Loucy (cell line): ENCODE results near the gene SUPT4H1.
A peak's percentile ranks its signal among the peaks of the same experiment; 100 is the strongest.

Experiments used
- H2AFZ ChIP-seq: fragments of 200-600 bp; sonication (generic); 2 replicates; pipeline ENCODE4 v1.6.0; 2016; ENCODE audit warnings: antibody characterized with exemption, mild to moderate bottlenecking, low read length, moderate library complexity
- H3F3A ChIP-seq: fragments of 200-600 bp; 2 replicates; pipeline ENCODE4 v1.6.0; 2016; ENCODE audit warnings: antibody characterized with exemption, low read depth, mild to moderate bottlenecking
- H3K27me3 ChIP-seq: fragments of 200-600 bp; sonication (generic); 2 replicates; pipeline ENCODE4 v1.6.1; 2014; ENCODE audit warnings: low read length, mild to moderate bottlenecking; ENCODE audit not compliant: insufficient read depth, poor library complexity, severe bottlenecking
- H3K36me3 ChIP-seq: fragments of 200-600 bp; sonication (generic); 2 replicates; pipeline ENCODE4 v1.6.1; 2016; ENCODE audit warnings: low read length; ENCODE audit not compliant: insufficient read depth
- H3K4me1 ChIP-seq: fragments of 200-600 bp; sonication (generic); 2 replicates; pipeline ENCODE4 v1.5.1; 2014; ENCODE audit warnings: low read length, mild to moderate bottlenecking; ENCODE audit not compliant: insufficient read depth, poor library complexity, severe bottlenecking
- H3K4me2 ChIP-seq: fragments of 200-600 bp; sonication (generic); 2 replicates; pipeline ENCODE4 v1.6.0; 2014; ENCODE audit warnings: antibody characterized with exemption, low read length, low read depth, mild to moderate bottlenecking; ENCODE audit not compliant: poor library complexity, severe bottlenecking
- H3K4me3 ChIP-seq: fragments of 200-600 bp; sonication (generic); 2 replicates; pipeline ENCODE4 v1.5.1; 2014; ENCODE audit warnings: low read length, mild to moderate bottlenecking, mixed read lengths; ENCODE audit not compliant: poor library complexity, severe bottlenecking
- H3K79me2 ChIP-seq: fragments of 200-600 bp; sonication (generic); 2 replicates; pipeline ENCODE4 v1.6.1; 2014; ENCODE audit warnings: low read length; ENCODE audit not compliant: insufficient read depth
- H3K9ac ChIP-seq: fragments of 200-600 bp; sonication (generic); 2 replicates; pipeline ENCODE4 v1.6.0; 2014; ENCODE audit warnings: mild to moderate bottlenecking, low read depth, low read length, moderate library complexity; ENCODE audit not compliant: poor library complexity, severe bottlenecking
- H3K9me2 ChIP-seq: fragments of 200-600 bp; sonication (generic); replicated peaks from 2 replicates; pipeline ENCODE4 v1.6.1; 2016; ENCODE audit warnings: low read depth, low read length, mixed read lengths
- H3K9me3 ChIP-seq: fragments of 200-600 bp; sonication (generic); 2 replicates; pipeline ENCODE4 v1.6.1; 2014; ENCODE audit warnings: mild to moderate bottlenecking, antibody characterized with exemption, low read length, low read depth; ENCODE audit not compliant: insufficient read depth
- H4K20me1 ChIP-seq: fragments of 200-600 bp; sonication (generic); 2 replicates; pipeline ENCODE4 v1.6.0; 2014; ENCODE audit warnings: antibody characterized with exemption, low read length, mild to moderate bottlenecking; ENCODE audit not compliant: insufficient read depth, poor library complexity, severe bottlenecking
- CTCF ChIP-seq: fragments of 200-600 bp; sonication (generic); conservative IDR thresholded peaks from 2 replicates; pipeline ENCODE4 v1.5.1; 2014; ENCODE audit warnings: mild to moderate bottlenecking, antibody characterized with exemption, low read length
- EZH2phosphoT487 ChIP-seq: fragments of 200-600 bp; IDR thresholded peaks from 2 replicates; pipeline ENCODE4 v1.6.1; 2018; ENCODE audit warnings: antibody characterized with exemption, mild to moderate bottlenecking, moderate library complexity, borderline replicate concordance

Gene SUPT4H1

GRCh38 chr17:58394534-58395223 is 42.7 kb upstream of the SUPT4H1 start:
- no peaks in the 10 kb centered on the region for H3K9me2 ChIP-seq
- no peak overlapping the region for H3K4me2 ChIP-seq
- H3K36me3 ChIP-seq: no peaks in the 10 kb centered on the region
- H3K27me3 ChIP-seq: no peaks in the 10 kb centered on the region
- no peak overlapping the region for H3K9ac ChIP-seq
- peaks cover 95% of the 10 kb centered on the region for H3K79me2 ChIP-seq
- peaks cover 47% of the 10 kb centered on the region for H3K4me1 ChIP-seq
- H3K4me3 ChIP-seq: no peak overlapping the region
- H3K9me3 ChIP-seq: no peaks in the 10 kb centered on the region
- no peaks in the 10 kb centered on the region for H3F3A ChIP-seq
- TF ChIP-seq CTCF (no peak), EZH2phosphoT487 (no peak)
- no peak overlapping the region for H2AFZ ChIP-seq
- H4K20me1 ChIP-seq: peaks cover 3% of the 10 kb centered on the region

- H3K4me1 ChIP-seq: peaks cover 77% of the 10 kb centered on the region
- no peaks in the 10 kb centered on the region for H3K9me2 ChIP-seq
- peaks cover 84% of the 10 kb centered on the region for H3K79me2 ChIP-seq
- peak overlapping the region; percentile 91 for H3K4me2 ChIP-seq
- H4K20me1 ChIP-seq: no peaks in the 10 kb centered on the region
- H2AFZ ChIP-seq: no peak overlapping the region
- TF ChIP-seq CTCF: no peak
- TF ChIP-seq EZH2phosphoT487: no peak
- no peaks in the 10 kb centered on the region for H3K27me3 ChIP-seq
- peak overlapping the region; percentile 76 for H3K9ac ChIP-seq
- H3K9me3 ChIP-seq: no peaks in the 10 kb centered on the region
- H3F3A ChIP-seq: peaks cover 18% of the 10 kb centered on the region
- peak overlapping the region; percentile 52 for H3K4me3 ChIP-seq
- no peaks in the 10 kb centered on the region for H3K36me3 ChIP-seq
Measured at GRCh38 chr17:58391302-58391984, 39.4 kb upstream of the SUPT4H1 start.

GRCh38 chr17:58390884-58391283 is 38.9 kb upstream of the SUPT4H1 start:
- Histone ChIP-seq H3K9ac (peak overlapping the region; percentile 76), H3K4me3 (peak overlapping the region; percentile 52), H3K9me2 (no peaks in the 10 kb centered on the region), H3K4me2 (peak overlapping the region; percentile 91), H3F3A (peaks cover 18% of the 10 kb centered on the region), H3K27me3 (no peaks in the 10 kb centered on the region), H3K36me3 (no peaks in the 10 kb centered on the region), H3K79me2 (peaks cover 84% of the 10 kb centered on the region), H3K4me1 (peaks cover 75% of the 10 kb centered on the region), H2AFZ (no peak overlapping the region), H4K20me1 (no peaks in the 10 kb centered on the region), H3K9me3 (no peaks in the 10 kb centered on the region)
- TF ChIP-seq CTCF: no peak
- no peak for TF ChIP-seq EZH2phosphoT487
